GM12878 (cell line): ENCODE measurements around the gene RAB6B. TPM values are rescaled to one million over a fixed set of nuclear protein-coding genes. Genes with fewer than 3 reads are reported as not detected.

ENCODE experiments used
- ATAC-seq: fragments of 200-7000 bp; cut with Tn5 transposase; 3 replicates; pipeline ENCODE4 v1.9.1; 2020; ENCODE audit warnings: mild to moderate bottlenecking, moderate library complexity
- BruUV-seq: library from RNA; stranded (reverse); fragments of 400-500 nt; replicated peaks from 2 replicates; lab custom pipeline; 2021; lab: Mats Ljungman, UMichigan
- CTCF ChIA-PET: fragments of 300-600 bp; sonication (Branson Sonifier 250); formaldehyde crosslinking; extraction: SDS; loops from one replicate; lab custom pipeline; 2021; ENCODE audit warnings: inconsistent platforms; lab: Yijun Ruan, JAX
- POLR2A ChIA-PET: fragments of 350-600 bp; formaldehyde crosslinking; extraction: SDS; loops from one replicate; lab custom pipeline; 2021; ENCODE audit warnings: inconsistent platforms; lab: Charles Lee
- RAD21 ChIA-PET: fragments of 300-600 bp; sonication (Branson Sonifier 250); formaldehyde crosslinking; loops from one replicate; lab custom pipeline; 2023; ENCODE audit warnings: antibody characterized with exemption; ENCODE audit not compliant: unreplicated experiment; lab: Charles Lee
- SMC1A ChIA-PET: fragments of 300-600 bp; sonication (Branson Sonifier 250); formaldehyde crosslinking; loops from one replicate; lab custom pipeline; 2023; ENCODE audit not compliant: unreplicated experiment, uncharacterized antibody; lab: Charles Lee
- DNase-seq: peaks from one replicate; pipeline ENCODE4 v3.0.0-alpha.2; 2011; ENCODE audit warnings: low read depth, low spot score
- FAIRE-seq: peaks from 3 replicates; lab custom pipeline; 2011; peaks lifted over from hg19 to GRCh38; lab: Jason Lieb, UNC
- H2AFZ ChIP-seq: 2 replicates; pipeline ENCODE4 v1.6.0; 2011; ENCODE audit warnings: low read depth, low read length, control low read depth; ENCODE audit not compliant: control insufficient read depth
- H3K27ac ChIP-seq: 2 replicates; pipeline ENCODE4 v1.5.1; 2011; ENCODE audit warnings: control low read depth; ENCODE audit not compliant: control insufficient read depth, insufficient read depth
- H3K27me3 ChIP-seq, 2 experiments: replicated peaks in 1 of 2; 2 replicates each; pipeline versions ENCODE4 v1.6.0 to v1.6.1; 2011; ENCODE audit warnings: low read length in 1 of 2; ENCODE audit not compliant: control insufficient read depth in 2 of 2, insufficient read depth in 2 of 2
- H3K36me3 ChIP-seq, 2 experiments: 2 replicates each; pipeline ENCODE4 v1.5.1; 2011; ENCODE audit warnings: low read length in 1 of 2; ENCODE audit not compliant: control insufficient read depth in 2 of 2, insufficient read depth in 2 of 2
- H3K4me1 ChIP-seq: 2 replicates; pipeline ENCODE4 v1.6.1; 2011; ENCODE audit warnings: mild to moderate bottlenecking, low read length, moderate library complexity, mixed read lengths; ENCODE audit not compliant: control insufficient read depth, insufficient read depth
- H3K4me2 ChIP-seq: 2 replicates; pipeline ENCODE4 v1.6.0; 2011; ENCODE audit warnings: control low read depth; ENCODE audit not compliant: control insufficient read depth, insufficient read depth
- H3K4me3 ChIP-seq: fragments of 200-600 bp; sonication (generic); 2 replicates; pipeline ENCODE4 v1.5.1; 2016
- H3K79me2 ChIP-seq: 2 replicates; pipeline ENCODE4 v1.6.0; 2011; ENCODE audit warnings: low read length; ENCODE audit not compliant: control insufficient read depth, insufficient read depth
- H3K9ac ChIP-seq: 2 replicates; pipeline ENCODE4 v1.8.0; 2011; ENCODE audit warnings: low read length, control low read depth, mixed read lengths; ENCODE audit not compliant: control insufficient read depth, insufficient read depth
- H3K9me3 ChIP-seq: replicated peaks from 3 replicates; pipeline ENCODE4 v1.5.1; 2011; ENCODE audit warnings: mild to moderate bottlenecking, low read length; ENCODE audit not compliant: control insufficient read depth, insufficient read depth
- H4K20me1 ChIP-seq: 2 replicates; pipeline ENCODE4 v1.6.0; 2011; ENCODE audit not compliant: control insufficient read depth, insufficient read depth
- BCL11A ChIP-seq: IDR thresholded peaks from 2 replicates; pipeline ENCODE4 v1.6.1; 2011; ENCODE audit warnings: low read depth, low read length
- CBFB ChIP-seq: IDR thresholded peaks from 2 replicates; pipeline ENCODE4 v1.6.1; 2016; ENCODE audit warnings: antibody characterized with exemption, low read depth
- ESRRA ChIP-seq: IDR thresholded peaks from 2 replicates; pipeline ENCODE4 v1.6.1; 2012; ENCODE audit warnings: mild to moderate bottlenecking, low read length, improper control_type of control experiment
- HDAC2 ChIP-seq: fragments of 200-600 bp; sonication (generic); IDR thresholded peaks from 2 replicates; pipeline ENCODE4 v1.6.1; 2017
- IRF3 ChIP-seq: fragments of 450-650 bp; IDR thresholded peaks from 2 replicates; pipeline ENCODE4 v1.6.1; 2014; ENCODE audit warnings: mild to moderate bottlenecking
- MEF2B ChIP-seq: fragments of 450-650 bp; IDR thresholded peaks from 2 replicates; pipeline ENCODE4 v1.6.1; 2018; ENCODE audit warnings: mild to moderate bottlenecking, moderate library complexity; ENCODE audit not compliant: partially characterized antibody, poor library complexity, severe bottlenecking
- PAX8 ChIP-seq: fragments of 450-650 bp; IDR thresholded peaks from 2 replicates; pipeline ENCODE4 v1.6.1; 2017; ENCODE audit warnings: mild to moderate bottlenecking, moderate library complexity
- POLR2A ChIP-seq: IDR thresholded peaks from 2 replicates; pipeline ENCODE4 v1.6.1; 2011; ENCODE audit warnings: low read depth, mild to moderate bottlenecking, low read length
- RAD51 ChIP-seq: fragments of 450-650 bp; IDR thresholded peaks from 2 replicates; pipeline ENCODE4 v1.6.1; 2016; ENCODE audit warnings: moderate library complexity, mild to moderate bottlenecking, inconsistent platforms
- SMAD5 ChIP-seq: IDR thresholded peaks from 2 replicates; pipeline ENCODE4 v1.6.1; 2016; ENCODE audit warnings: antibody characterized with exemption, low read depth
- ZNF24 ChIP-seq: fragments of 450-650 bp; IDR thresholded peaks from 2 replicates; pipeline ENCODE4 v1.6.1; 2017; ENCODE audit warnings: antibody characterized with exemption, mild to moderate bottlenecking
- ZZZ3 ChIP-seq: IDR thresholded peaks from 2 replicates; pipeline ENCODE4 v1.6.1; 2011; ENCODE audit warnings: low read depth; ENCODE audit not compliant: control insufficient read depth, insufficient read length
- WGBS: methylation state at CpG from one replicate; pipeline ENCODE4 v1.1.6; 2016; ENCODE audit warnings: low lambda C conversion rate; ENCODE audit not compliant: insufficient replicate concordance, insufficient coverage; ENCODE audit errors: missing lambda C conversion rate; 5-methylcytosine and 5-hydroxymethylcytosine counted together
- in situ Hi-C: fragments of 300-500 bp; cut with MboI; formaldehyde crosslinking; loops from 9 replicates; pipeline ENCODE4 v1.14.3; 2018; ENCODE audit warnings: mixed read lengths
- intact Hi-C: fragments of 100-400 bp; cut with micrococcal nuclease; formaldehyde crosslinking; loops from one replicate; pipeline ENCODE4 v1.14.2; 2022; ENCODE audit not compliant: unreplicated experiment
- polyA plus RNA-seq, 11 experiments: library from polyadenylated mRNA; depleted of rRNA in 4 of 11; unstranded in 6 of 11; stranded (reverse) in 5 of 11; fragments of >200 nt; fragmentation: Nextera tagmentation in 4 of 11; fragmentation: Illumina TruSeq in 1 of 11; extraction: Ambion mirVana in 4 of 11; extraction: Trizol in 1 of 11; gene quantifications; 1 replicate in 1 of 11; 2 replicates in 10 of 11; pipeline versions ENCODE4 v1.2.1 to v1.2.3, GENCODE V29; 2011 to 2016; ENCODE audit warnings: inconsistent platforms in 2 of 11, missing spikeins in 2 of 11, low read depth in 1 of 11
- total RNA-seq, 4 experiments: library from RNA; depleted of rRNA in 3 of 4; stranded (reverse); fragments of >200 nt in 3 of 4; fragmentation: Illumina TruSeq in 1 of 4; extraction: Trizol in 1 of 4; gene quantifications; 2 replicates each; pipeline versions ENCODE4 v1.2.1 to v1.2.3, GENCODE V29; 2013 to 2021
- TF ChIP-seq, protein P1 (sequence below): IDR thresholded peaks from 2 replicates; pipeline ENCODE4 v1.6.1; 2011; ENCODE audit warnings: low read depth, low read length, improper control_type of control experiment, borderline replicate concordance

RAB6B gene
- total and polyA plus RNA-seq, 10 of the 15 experiments (the other 5 are each of a cell fraction or from before 2014, with no cell fraction given) = 0.01 to 0.16 (median 0.04) TPM; not detected in 5

DNA sequence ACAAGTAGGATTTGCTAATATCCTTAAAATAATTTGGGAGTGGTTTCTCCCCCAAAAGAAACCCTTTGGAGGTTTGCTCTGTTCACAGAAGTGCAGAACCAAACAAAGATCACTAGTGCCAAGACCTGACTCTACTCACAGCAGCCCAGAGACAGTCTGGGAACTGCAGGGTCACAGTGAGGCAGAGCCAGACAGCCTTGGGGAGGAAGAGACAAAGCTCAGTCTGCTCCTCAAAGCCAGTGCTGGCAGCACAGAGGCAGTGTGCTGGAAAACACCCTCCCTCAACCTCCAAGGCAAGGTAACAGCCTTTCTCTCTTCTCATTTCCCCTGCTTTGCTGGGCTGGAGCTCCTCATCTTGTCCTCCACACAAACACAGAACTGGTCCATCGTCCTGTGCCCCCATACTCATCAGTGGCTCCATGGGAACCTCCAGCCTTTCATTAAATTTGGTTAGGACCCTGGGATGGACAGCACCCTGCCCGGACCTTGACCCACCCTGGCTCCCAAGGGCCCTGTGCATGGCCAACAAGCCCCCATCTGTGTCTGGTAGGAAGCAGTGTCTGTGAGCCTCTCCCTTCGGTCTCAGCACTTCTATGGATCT is 12.6 kb downstream of the RAB6B start:
- TF ChIP-seq MEF2B = no peak
- TF ChIP-seq IRF3 = no peak
- TF ChIP-seq BCL11A = no peak
- TF ChIP-seq ZZZ3 = no peak
- TF ChIP-seq CBFB = no peak
- TF ChIP-seq, protein P1, sequence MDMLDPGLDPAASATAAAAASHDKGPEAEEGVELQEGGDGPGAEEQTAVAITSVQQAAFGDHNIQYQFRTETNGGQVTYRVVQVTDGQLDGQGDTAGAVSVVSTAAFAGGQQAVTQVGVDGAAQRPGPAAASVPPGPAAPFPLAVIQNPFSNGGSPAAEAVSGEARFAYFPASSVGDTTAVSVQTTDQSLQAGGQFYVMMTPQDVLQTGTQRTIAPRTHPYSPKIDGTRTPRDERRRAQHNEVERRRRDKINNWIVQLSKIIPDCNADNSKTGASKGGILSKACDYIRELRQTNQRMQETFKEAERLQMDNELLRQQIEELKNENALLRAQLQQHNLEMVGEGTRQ = no peak
- TF ChIP-seq RAD51 = no peak
- no peak for TF ChIP-seq HDAC2
- TF ChIP-seq SMAD5 = no peak
- no peak for TF ChIP-seq PAX8
- TF ChIP-seq ZNF24 = no peak
- TF ChIP-seq POLR2A = no peak
- no peak for TF ChIP-seq ESRRA
- Histone ChIP-seq H3K36me3 (no peaks in the 10 kb centered on the region), H3K27ac (no peak overlapping the region), H3K79me2 (no peaks in the 10 kb centered on the region), H3K4me3 (no peak overlapping the region), H3K4me1 (peaks cover 21% of the 10 kb centered on the region), H2AFZ (no peak overlapping the region), H3K4me2 (no peak overlapping the region), H3K27me3 (peaks cover 0 to 3% of the 10 kb centered on the region in 2 experiments; a peak in 2 of 4 replicates), H4K20me1 (no peaks in the 10 kb centered on the region), H3K9ac (no peak overlapping the region), H3K9me3 (peaks cover 1% of the 10 kb centered on the region; the same call in 1 of the 3 replicates)
- DNase-seq (no peak), ATAC-seq (no peak), FAIRE-seq (no peak)
- BruUV-seq = no TSS peak
- ChIA-PET RAD21 (no interaction called here), CTCF (no interaction called here), POLR2A (no interaction called here), SMC1A (no interaction called here)
- intact Hi-C loops = no loop called here
- 19% methylated on average over 3 of the region's 3 CpGs for WGBS
- in situ Hi-C loops = no loop called here
